ENCODE measurements around the gene ZNF189.

The ZNF189 gene

GRCh38 chr9:101418518-101419430 lies 20.1 kb downstream of the ZNF189 start:
- no peak for DNase-seq
- Mint-ChIP-seq H3K27ac (no peak overlapping the region), H3K4me3 (no peak overlapping the region), H3K9me3 (peaks cover 20% of the 10 kb centered on the region), H3K4me1 (no peaks in the 10 kb centered on the region), H3K36me3 (no peaks in the 10 kb centered on the region), H3K27me3 (no peaks in the 10 kb centered on the region)
- CTCF ChIA-PET, result no interaction called here

GRCh38 chr9:101419863-101420262 lies 21.2 kb downstream of the ZNF189 start:
- Mint-ChIP-seq H3K4me3 (no peak overlapping the region), H3K27me3 (no peaks in the 10 kb centered on the region), H3K4me1 (no peaks in the 10 kb centered on the region), H3K9me3 (peaks cover 18% of the 10 kb centered on the region), H3K36me3 (no peaks in the 10 kb centered on the region), H3K27ac (no peak overlapping the region)
- DNase-seq, result no peak
- CTCF ChIA-PET, result interaction anchor here (1.4 kb wide), 1 partner anchor 39 kb away, joined by 4 read pairs; no protein-coding TSS in a partner anchor

GRCh38 chr9:101421653-101422065 lies 23.0 kb downstream of the ZNF189 start:
- no peak overlapping the region for H3K27ac Mint-ChIP-seq
- H3K4me1 Mint-ChIP-seq, result no peaks in the 10 kb centered on the region
- CTCF ChIA-PET, result no interaction called here
- no peak for DNase-seq
- H3K4me3 Mint-ChIP-seq, result no peak overlapping the region
- H3K9me3 Mint-ChIP-seq, result peaks cover 11% of the 10 kb centered on the region
- no peaks in the 10 kb centered on the region for H3K36me3 Mint-ChIP-seq
- no peaks in the 10 kb centered on the region for H3K27me3 Mint-ChIP-seq

GRCh38 chr9:101427358-101427757 lies 28.7 kb downstream of the ZNF189 start:
- Mint-ChIP-seq H3K36me3 (no peaks in the 10 kb centered on the region), H3K4me1 (no peaks in the 10 kb centered on the region), H3K27me3 (peaks cover 8% of the 10 kb centered on the region), H3K27ac (no peak overlapping the region), H3K4me3 (no peak overlapping the region), H3K9me3 (peaks cover 2% of the 10 kb centered on the region)
- CTCF ChIA-PET, result no interaction called here
- DNase-seq, result no peak

GRCh38 chr9:101427957-101428655 lies 29.5 kb downstream of the ZNF189 start:
- H3K27me3 Mint-ChIP-seq, result peaks cover 8% of the 10 kb centered on the region
- H3K27ac Mint-ChIP-seq, result no peak overlapping the region
- no peak for DNase-seq
- no peaks in the 10 kb centered on the region for H3K36me3 Mint-ChIP-seq
- CTCF ChIA-PET, result no interaction called here
- H3K4me1 Mint-ChIP-seq, result no peaks in the 10 kb centered on the region
- H3K9me3 Mint-ChIP-seq, result peaks cover 2% of the 10 kb centered on the region
- no peak overlapping the region for H3K4me3 Mint-ChIP-seq

GRCh38 chr9:101428909-101429308 lies 30.3 kb downstream of the ZNF189 start:
- Mint-ChIP-seq H3K4me1 (no peaks in the 10 kb centered on the region), H3K36me3 (no peaks in the 10 kb centered on the region), H3K27me3 (peaks cover 12% of the 10 kb centered on the region), H3K9me3 (peaks cover 2% of the 10 kb centered on the region), H3K27ac (no peak overlapping the region), H3K4me3 (no peak overlapping the region)
- CTCF ChIA-PET, result no interaction called here
- DNase-seq, result no peak

- H3K27ac Mint-ChIP-seq, result no peak overlapping the region
- H3K36me3 Mint-ChIP-seq, result no peaks in the 10 kb centered on the region
- peaks cover 14% of the 10 kb centered on the region for H3K27me3 Mint-ChIP-seq
- H3K9me3 Mint-ChIP-seq, result no peaks in the 10 kb centered on the region
- no peak overlapping the region for H3K4me3 Mint-ChIP-seq
- CTCF ChIA-PET, result no interaction called here
- no peaks in the 10 kb centered on the region for H3K4me1 Mint-ChIP-seq
- no peak for DNase-seq
Observed at GRCh38 chr9:101429736-101430135, 31.1 kb downstream of the ZNF189 start.

GRCh38 chr9:101432171-101432570 lies 33.5 kb downstream of the ZNF189 start:
- Mint-ChIP-seq H3K27me3 (peaks cover 14% of the 10 kb centered on the region), H3K27ac (no peak overlapping the region), H3K4me1 (no peaks in the 10 kb centered on the region), H3K36me3 (no peaks in the 10 kb centered on the region), H3K4me3 (no peak overlapping the region), H3K9me3 (no peaks in the 10 kb centered on the region)
- no peak for DNase-seq
- CTCF ChIA-PET, result no interaction called here

GRCh38 chr9:101432740-101433139 lies 34.1 kb downstream of the ZNF189 start:
- DNase-seq, result no peak
- Mint-ChIP-seq H3K27ac (no peak overlapping the region), H3K4me1 (no peaks in the 10 kb centered on the region), H3K36me3 (no peaks in the 10 kb centered on the region), H3K9me3 (no peaks in the 10 kb centered on the region), H3K27me3 (peaks cover 15% of the 10 kb centered on the region), H3K4me3 (no peak overlapping the region)
- CTCF ChIA-PET, result no interaction called here

GRCh38 chr9:101433229-101433628 lies 34.6 kb downstream of the ZNF189 start:
- no peaks in the 10 kb centered on the region for H3K36me3 Mint-ChIP-seq
- no peak overlapping the region for H3K4me3 Mint-ChIP-seq
- CTCF ChIA-PET, result no interaction called here
- H3K27me3 Mint-ChIP-seq, result peaks cover 17% of the 10 kb centered on the region
- DNase-seq, result no peak
- H3K27ac Mint-ChIP-seq, result no peak overlapping the region
- no peaks in the 10 kb centered on the region for H3K4me1 Mint-ChIP-seq
- no peaks in the 10 kb centered on the region for H3K9me3 Mint-ChIP-seq

- Mint-ChIP-seq H3K4me3 (no peak overlapping the region), H3K36me3 (no peaks in the 10 kb centered on the region), H3K4me1 (no peaks in the 10 kb centered on the region), H3K27ac (no peak overlapping the region), H3K27me3 (peaks cover 10% of the 10 kb centered on the region), H3K9me3 (no peaks in the 10 kb centered on the region)
- CTCF ChIA-PET, result no interaction called here
- DNase-seq, result no peak
Observed at GRCh38 chr9:101434998-101435397, 36.3 kb downstream of the ZNF189 start.

- Mint-ChIP-seq H3K9me3 (no peaks in the 10 kb centered on the region), H3K36me3 (no peaks in the 10 kb centered on the region), H3K4me3 (no peak within 1 kb of the TSS), H3K27ac (no peak within 1 kb of the TSS), H3K27me3 (peaks cover 10% of the 10 kb centered on the region), H3K4me1 (no peaks in the 10 kb centered on the region)
- CTCF ChIA-PET, result no interaction called here
- DNase-seq, result no peak
Observed at GRCh38 chr9:101435601-101436079, 37.0 kb downstream of the ZNF189 start, which contains the start of gene ALDOB. Gene ALDOB, minus strand, starts transcription at chr9:101435774. Its CDS starts 4,887 bp downstream, at chr9:101430887.

- no peak overlapping the region for H3K4me3 Mint-ChIP-seq
- no peaks in the 10 kb centered on the region for H3K4me1 Mint-ChIP-seq
- CTCF ChIA-PET, result no interaction called here
- no peaks in the 10 kb centered on the region for H3K36me3 Mint-ChIP-seq
- H3K9me3 Mint-ChIP-seq, result no peaks in the 10 kb centered on the region
- H3K27ac Mint-ChIP-seq, result no peak overlapping the region
- peaks cover 16% of the 10 kb centered on the region for H3K27me3 Mint-ChIP-seq
- DNase-seq, result no peak
Observed at GRCh38 chr9:101437806-101438232, 39.2 kb downstream of the ZNF189 start.

GRCh38 chr9:101438523-101438922 lies 39.9 kb downstream of the ZNF189 start:
- CTCF ChIA-PET, result no interaction called here
- H3K9me3 Mint-ChIP-seq, result no peaks in the 10 kb centered on the region
- no peak overlapping the region for H3K4me3 Mint-ChIP-seq
- no peaks in the 10 kb centered on the region for H3K4me1 Mint-ChIP-seq
- H3K36me3 Mint-ChIP-seq, result no peaks in the 10 kb centered on the region
- H3K27ac Mint-ChIP-seq, result no peak overlapping the region
- peaks cover 19% of the 10 kb centered on the region for H3K27me3 Mint-ChIP-seq
- DNase-seq, result no peak

All from activated naive CD4-positive, alpha-beta T cell treated with anti-CD3 and anti-CD28 coated beads, Interleukin-2, amount 10 ng/mL, durations not matched to agents 7 days and 5 days (primary cell).